SHP77 treated with DMSO at 0.1 percent for 48 hours (cell line): Measurements from ENCODE around the gene KRTAP12-4.
"Not testable (repeated sequence)": the region's sequence is repeated elsewhere in the genome, so short reads cannot be mapped to it uniquely, and the experiment has no call there.

ENCODE experiments used
- DNase-seq: peaks from one replicate; lab custom pipeline; 2025; lab: John Stamatoyannopoulos, UW

Gene KRTAP12-4

DNA sequence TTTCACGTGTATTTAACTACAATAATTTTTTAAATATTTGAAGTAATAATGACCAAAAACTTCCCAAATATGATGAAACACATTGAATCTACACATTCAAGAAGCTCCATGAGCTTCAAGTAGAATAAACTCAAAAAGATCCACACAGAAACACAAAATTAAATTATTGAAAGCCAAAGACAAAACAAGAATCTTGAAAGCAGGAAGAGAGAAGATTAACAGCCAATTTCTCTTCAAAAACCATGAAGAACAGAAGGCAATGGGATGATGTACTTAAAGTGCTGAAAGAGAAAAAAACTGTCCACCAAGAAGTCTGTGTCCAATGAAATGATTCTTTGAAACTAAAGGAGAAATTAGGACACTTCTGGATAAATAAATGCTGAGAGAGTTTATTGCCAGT, 22.4 kb downstream of the KRTAP12-4 start:
- DNase-seq, result no peak

GRCh38 chr21:44630440-44630839, 24.0 kb downstream of the KRTAP12-4 start:
- no peak for DNase-seq

- no peak for DNase-seq
Measured at GRCh38 chr21:44628707-44629391, 25.6 kb downstream of the KRTAP12-4 start.

GRCh38 chr21:44627831-44628233, 26.6 kb downstream of the KRTAP12-4 start:
- not testable (repeated sequence) for DNase-seq

- DNase-seq, result not testable (repeated sequence)
Measured at GRCh38 chr21:44627181-44627822, 27.2 kb downstream of the KRTAP12-4 start.

DNA sequence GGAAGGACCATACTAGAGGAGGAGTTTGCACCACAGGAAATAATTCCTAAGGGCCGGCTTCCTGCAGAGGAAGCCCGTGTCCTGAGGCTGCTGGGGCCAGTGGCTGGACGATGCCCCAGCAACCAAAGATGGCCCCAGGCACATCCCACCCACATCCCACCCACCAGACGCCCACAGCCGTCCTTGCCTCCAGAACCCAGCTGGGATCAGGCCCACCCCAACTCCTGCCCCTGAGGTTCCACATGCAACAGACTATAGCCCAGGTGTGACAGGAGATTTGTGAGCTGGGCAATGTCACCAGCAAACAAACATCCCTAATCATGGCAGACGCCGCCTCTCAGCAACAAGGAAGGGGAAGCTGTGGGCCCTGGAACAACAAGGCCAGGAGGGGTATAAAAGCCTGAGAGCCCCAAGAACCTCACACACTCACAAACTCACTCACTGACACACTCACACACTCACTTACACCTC, 27.8 kb downstream of the KRTAP12-4 start, which contains the start of gene KRTAP10-9:
TSS of gene KRTAP10-9 (plus strand) at position 421 of the 471 bp plus-strand sequence. CDS start 79 bp downstream, outside the sequence.
- DNase-seq, result no peak

- no peak for DNase-seq
Measured at GRCh38 chr21:44626262-44626661, 28.2 kb downstream of the KRTAP12-4 start.

GRCh38 chr21:44625756-44626155, 28.7 kb downstream of the KRTAP12-4 start:
- DNase-seq, result no peak

DNA sequence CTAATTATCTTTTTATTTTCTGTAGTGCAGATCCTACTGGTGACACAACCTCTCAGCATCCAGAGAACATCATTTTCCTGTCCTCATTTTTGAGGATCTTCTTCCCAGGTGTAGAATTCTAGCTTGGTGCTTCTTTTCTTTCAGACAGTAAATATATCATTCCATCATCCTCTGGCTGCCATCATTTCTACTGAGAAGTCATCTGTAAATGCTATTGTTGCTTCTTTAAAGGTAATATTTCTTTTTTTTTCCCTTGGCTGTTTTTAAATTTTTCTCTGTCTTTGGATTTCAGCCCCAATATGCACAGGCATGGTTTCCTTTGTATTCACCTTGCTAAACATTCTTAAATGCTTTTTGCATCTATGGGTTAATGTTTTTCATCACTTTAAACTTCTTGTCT, 30.9 kb downstream of the KRTAP12-4 start:
- DNase-seq, result no peak

DNA sequence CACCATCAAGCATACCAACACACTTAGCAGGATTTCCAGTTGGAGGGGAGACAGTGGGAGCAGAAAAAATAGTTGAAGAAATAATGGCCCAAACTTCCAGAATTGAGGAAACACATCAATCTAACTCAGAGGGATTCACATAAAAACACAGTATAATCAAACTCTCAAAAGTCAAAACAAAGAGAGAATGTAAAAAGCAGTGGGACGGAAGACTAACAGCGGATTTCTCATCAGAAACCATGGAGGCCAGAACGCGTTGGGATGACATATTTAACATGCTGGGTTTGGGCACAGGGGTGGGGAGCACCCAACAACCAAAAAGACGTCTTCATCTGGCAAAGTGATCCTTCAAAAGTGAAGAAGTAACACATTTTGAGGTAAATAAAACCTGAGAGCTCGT, 34.6 kb downstream of the KRTAP12-4 start:
- no peak for DNase-seq

DNA sequence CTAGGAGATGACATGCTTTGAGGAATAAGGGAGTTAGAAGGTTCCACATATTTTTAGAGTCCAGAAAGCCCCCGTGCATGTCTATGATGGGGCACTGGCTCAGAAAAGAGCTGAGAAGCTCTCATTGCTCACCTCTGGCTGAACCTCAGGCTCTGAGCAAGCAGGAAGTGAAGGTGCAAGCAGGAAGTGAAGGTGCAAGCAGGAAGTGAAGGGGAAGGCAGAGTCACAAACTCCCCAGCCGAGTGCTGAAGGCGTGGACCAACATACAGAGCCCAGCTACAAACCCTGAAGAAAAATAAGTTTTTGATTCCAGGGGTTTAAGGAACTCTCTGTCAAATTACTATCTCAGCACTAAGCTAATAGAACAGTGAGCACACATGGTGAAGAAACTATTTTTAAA, 35.5 kb downstream of the KRTAP12-4 start:
- DNase-seq, result no peak

- DNase-seq, result no peak
Measured at GRCh38 chr21:44618504-44618903, 36.0 kb downstream of the KRTAP12-4 start.

DNA sequence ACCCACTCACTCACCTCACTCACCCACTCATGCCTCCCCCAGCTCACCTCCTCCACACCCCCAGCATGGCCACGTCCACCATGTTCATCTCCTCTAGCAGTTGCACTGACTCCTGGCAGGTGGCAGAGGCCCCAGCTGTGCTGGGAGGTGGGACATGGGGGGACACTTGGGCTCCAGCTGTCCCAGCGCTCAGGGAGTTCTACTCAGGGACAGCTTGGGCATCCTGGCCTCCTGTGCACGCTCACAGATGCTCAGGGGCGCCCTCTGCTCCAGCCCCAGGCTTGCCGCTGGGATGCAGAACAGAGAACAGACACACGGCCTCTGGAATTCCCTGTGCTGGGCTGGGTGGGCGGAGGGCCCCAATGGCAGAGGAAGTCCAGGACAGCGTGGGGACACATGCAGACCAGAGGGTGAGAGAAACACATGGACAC, 37.4 kb downstream of the KRTAP12-4 start:
- DNase-seq, result no peak

- DNase-seq, result no peak
Measured at GRCh38 chr21:44616591-44616926, 37.9 kb downstream of the KRTAP12-4 start.

GRCh38 chr21:44615911-44616590, 38.4 kb downstream of the KRTAP12-4 start:
- DNase-seq, result no peak

DNA sequence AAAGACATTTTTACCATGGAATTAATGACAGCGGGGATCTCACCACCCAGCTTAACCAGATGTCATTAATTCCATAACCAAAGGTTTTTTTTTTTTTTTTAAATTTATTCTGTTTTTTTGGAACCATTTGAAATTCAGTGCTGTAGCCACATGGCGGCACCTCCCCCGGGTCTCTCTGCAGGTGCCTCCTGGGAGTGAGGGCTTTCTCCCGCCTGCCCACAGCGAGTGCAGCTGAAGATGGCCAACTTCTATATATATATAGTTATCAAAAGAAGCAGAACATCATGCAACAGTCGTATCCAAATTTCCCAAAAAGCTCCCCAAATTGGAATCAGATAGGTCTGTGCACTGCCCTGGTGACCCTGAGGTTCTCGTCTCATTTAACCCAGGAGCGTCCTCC, 39.0 kb downstream of the KRTAP12-4 start:
- DNase-seq, result no peak

DNA sequence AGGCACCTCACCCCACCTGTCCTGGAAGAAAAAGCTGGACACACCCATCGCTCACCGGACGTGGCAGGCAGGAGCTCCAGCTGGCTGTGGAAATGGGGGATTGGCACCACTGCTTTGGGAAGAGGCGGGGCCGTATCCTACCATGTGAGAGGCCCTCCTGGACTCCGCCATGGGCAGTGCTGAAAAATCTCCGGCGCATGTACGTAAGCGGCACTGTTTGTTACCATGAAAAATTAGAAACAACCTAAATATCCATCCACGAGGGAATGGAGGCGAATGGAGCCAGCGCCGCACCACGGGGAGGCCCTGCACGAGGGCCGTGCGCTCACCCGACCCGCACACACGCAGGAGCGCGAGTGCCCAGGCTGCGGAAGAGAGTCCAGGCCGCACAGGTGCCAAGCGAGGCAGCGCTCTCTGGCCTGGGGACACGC, 39.5 kb downstream of the KRTAP12-4 start:
- no peak for DNase-seq

DNA sequence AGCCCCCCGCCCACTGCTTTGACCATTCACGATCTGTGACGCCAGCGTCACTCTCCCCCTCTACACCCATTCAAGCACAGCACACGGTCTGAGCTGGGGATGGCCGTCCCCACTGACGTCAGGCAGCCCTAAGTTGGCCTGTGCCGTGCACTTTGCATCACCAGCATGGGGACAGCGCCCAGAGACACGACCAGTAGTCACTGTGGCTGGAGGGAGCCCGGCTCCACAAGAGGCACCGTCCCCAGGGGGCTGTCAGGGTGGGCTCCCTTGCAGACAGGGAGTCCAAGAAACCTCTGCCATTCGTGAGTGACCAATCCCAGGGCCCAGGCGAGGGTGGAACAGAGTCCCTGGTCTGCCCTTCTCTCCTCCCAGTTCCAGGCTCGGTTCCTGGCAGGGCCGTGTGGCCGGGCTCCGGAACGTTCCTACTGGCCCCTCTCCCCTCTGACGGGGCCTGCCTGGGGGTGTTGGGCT, 40.3 kb downstream of the KRTAP12-4 start:
- no peak for DNase-seq

DNA sequence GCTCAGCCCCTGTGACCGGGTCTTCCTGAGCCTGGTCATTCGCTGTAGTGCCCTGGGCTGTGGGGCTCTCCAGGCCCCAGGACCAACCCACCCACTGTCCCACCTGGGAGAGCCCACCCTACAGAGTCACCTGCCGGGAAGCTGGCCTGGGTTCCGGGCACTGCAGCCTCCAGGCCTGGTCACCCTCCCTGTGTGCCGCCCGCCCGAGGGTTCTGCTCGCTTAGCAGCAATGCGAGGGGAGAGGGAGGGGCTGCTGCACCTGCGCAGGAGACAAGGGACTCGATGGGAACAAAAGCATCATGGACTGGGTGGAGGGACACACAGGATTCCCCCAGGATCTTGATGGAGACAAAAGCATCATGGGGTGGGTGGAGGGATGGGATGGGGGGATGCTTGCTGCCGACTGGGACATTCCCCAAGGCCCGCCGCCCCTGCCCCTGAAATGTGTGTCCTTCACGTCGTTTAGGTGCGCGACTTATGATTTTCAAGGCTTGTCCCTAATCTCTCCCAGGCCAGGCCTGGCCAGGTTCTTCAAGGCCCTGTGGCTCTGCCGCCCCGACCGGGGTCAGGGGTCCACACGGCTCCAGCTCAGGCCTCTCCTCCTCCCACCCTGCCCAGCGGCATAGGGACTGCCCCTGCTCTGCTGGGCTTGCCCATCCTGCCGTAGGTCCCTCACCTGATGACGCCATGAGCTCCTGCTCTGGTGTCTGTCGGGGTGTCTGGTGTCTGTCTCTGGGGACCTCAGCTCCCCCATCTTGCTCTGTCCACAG, 40.9 kb downstream of the KRTAP12-4 start:
- DNase-seq, result no peak

DNA sequence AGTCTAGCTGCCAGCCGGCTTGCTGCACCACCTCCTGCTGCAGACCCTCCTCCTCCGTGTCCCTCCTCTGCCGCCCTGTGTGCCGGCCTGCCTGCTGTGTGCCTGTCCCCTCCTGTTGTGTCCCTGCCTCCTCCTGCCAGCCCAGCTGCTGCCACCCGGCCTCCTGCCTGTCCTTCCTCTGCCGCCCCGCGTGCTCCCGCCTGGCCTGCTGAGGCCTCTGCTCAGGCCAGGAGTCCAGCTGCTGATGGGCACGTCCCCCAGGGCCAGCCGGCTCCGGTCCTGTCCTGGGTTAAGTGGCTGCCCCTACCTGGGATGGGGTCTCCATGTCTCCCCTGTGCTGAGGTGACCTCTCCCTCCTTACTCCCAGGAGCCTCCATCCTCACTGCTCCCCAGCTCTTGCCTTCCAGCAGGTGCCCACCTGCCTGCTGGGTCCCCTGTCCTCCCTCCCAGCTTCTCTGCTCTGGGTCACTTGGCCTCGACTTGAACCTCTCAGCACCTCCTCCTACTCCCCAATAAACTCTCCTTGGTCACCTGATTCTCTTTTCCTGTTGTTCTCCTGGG, 41.7 kb downstream of the KRTAP12-4 start:
- DNase-seq, result no peak

DNA sequence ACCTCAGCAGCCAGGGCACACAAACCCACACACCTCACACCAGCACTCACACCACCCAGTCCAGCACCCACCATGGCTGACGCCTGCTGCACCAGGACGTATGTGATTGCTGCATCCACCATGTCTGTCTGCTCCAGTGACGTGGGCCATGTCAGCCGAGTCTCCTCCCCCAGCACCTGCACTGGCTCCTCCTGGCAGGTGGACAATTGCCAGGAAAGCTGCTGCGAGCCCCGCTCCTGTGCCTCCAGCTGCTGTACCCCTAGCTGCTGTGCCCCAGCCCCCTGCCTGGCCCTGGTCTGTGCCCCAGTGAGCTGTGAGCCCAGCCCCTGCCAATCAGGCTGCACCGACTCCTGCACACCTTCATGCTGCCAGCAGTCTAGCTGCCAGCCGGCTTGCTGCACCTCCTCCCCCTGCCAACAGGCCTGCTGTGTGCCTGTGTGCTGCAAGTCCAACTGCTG, 42.4 kb downstream of the KRTAP12-4 start, which contains the start of gene KRTAP10-8:
TSS of gene KRTAP10-8 (plus strand) at position 51 of the 458 bp plus-strand sequence. CDS start at position 73, 22 bp downstream.
- DNase-seq, result no peak
